Lower leg skin (tissue), 4 donors: ENCODE results near the gene HAUS7. TPM values are rescaled to one million over a fixed set of nuclear protein-coding genes. Genes with fewer than 3 reads are reported as not detected.

Experiments used
- DNase-seq, 2 donors: peaks; one replicate each; pipeline ENCODE4 v3.0.0-alpha.2; 2019; ENCODE audit warnings: low spot score in 2 of 2
- H3K4me3 ChIP-seq: fragments of 200-600 bp; sonication (generic); 2 replicates; pipeline ENCODE4 v1.5.1; 2017; ENCODE audit warnings: mild to moderate bottlenecking, low read depth; ENCODE audit not compliant: poor library complexity, severe bottlenecking
- POLR2A ChIP-seq, 2 donors: fragments of 450-650 bp; IDR thresholded peaks; one replicate each; pipeline ENCODE4 v1.6.1; 2016 to 2017; ENCODE audit warnings: antibody characterized with exemption in 2 of 2, mild to moderate bottlenecking in 1 of 2, moderate library complexity in 1 of 2
- WGBS, 2 donors: methylation state at CpG; one replicate each; pipeline ENCODE4 v1.1.5; 2018; 5-methylcytosine and 5-hydroxymethylcytosine counted together
- intact Hi-C: fragments of 100-400 bp; cut with DNase I; formaldehyde crosslinking; loops from one replicate; pipeline ENCODE4 v1.15.0; 2023; ENCODE audit warnings: low total_unique reads
- total RNA-seq, 4 donors: library from RNA; depleted of rRNA; stranded (reverse); fragments of >200 nt; gene quantifications; one replicate each; pipeline ENCODE4 v1.1.0, GENCODE V29; 2016
- TF ChIP-seq, protein P1 (sequence below), 3 donors: fragments of 450-650 bp; IDR thresholded peaks; one replicate each; pipeline ENCODE4 v1.5.1; 2016; ENCODE audit warnings: antibody characterized with exemption in 3 of 3, mild to moderate bottlenecking in 3 of 3, moderate library complexity in 2 of 3

The HAUS7 gene
- total RNA-seq, 4 donors from 2014 or later, result 2.7 to 24.2 (median 13.6) TPM

DNA sequence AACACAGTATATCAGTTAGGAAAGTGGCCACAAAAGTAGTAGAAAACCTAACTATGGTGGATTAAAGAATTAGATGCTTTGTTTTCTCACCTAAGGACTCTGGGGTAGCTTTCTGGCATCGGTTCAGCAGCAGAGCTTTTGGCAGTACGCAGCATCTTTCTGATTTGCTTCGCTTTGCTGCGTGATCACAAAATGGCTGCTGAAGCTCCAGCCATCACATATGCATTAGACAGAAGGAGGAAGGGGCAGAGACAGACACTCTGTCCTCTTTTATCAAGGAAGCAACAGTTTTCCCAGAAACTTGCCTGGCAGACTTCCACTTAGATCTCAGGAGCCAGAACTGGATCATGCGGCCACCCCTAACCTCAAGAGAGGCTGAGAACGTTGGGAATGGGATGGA, 39.6 kb downstream of the HAUS7 start:
- DNase-seq, result no peak
- intact Hi-C loops, result no loop called here
- 91 to 93% methylated on average over 6 of the region's 6 CpGs for WGBS, 2 donors
- no peak for TF ChIP-seq POLR2A (IDR thresholded peaks at IDR 0.05)
- TF ChIP-seq, protein P1, sequence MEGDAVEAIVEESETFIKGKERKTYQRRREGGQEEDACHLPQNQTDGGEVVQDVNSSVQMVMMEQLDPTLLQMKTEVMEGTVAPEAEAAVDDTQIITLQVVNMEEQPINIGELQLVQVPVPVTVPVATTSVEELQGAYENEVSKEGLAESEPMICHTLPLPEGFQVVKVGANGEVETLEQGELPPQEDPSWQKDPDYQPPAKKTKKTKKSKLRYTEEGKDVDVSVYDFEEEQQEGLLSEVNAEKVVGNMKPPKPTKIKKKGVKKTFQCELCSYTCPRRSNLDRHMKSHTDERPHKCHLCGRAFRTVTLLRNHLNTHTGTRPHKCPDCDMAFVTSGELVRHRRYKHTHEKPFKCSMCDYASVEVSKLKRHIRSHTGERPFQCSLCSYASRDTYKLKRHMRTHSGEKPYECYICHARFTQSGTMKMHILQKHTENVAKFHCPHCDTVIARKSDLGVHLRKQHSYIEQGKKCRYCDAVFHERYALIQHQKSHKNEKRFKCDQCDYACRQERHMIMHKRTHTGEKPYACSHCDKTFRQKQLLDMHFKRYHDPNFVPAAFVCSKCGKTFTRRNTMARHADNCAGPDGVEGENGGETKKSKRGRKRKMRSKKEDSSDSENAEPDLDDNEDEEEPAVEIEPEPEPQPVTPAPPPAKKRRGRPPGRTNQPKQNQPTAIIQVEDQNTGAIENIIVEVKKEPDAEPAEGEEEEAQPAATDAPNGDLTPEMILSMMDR (IDR thresholded peaks at IDR 0.05), result no peak
- H3K4me3 ChIP-seq, result no peak overlapping the region

DNA sequence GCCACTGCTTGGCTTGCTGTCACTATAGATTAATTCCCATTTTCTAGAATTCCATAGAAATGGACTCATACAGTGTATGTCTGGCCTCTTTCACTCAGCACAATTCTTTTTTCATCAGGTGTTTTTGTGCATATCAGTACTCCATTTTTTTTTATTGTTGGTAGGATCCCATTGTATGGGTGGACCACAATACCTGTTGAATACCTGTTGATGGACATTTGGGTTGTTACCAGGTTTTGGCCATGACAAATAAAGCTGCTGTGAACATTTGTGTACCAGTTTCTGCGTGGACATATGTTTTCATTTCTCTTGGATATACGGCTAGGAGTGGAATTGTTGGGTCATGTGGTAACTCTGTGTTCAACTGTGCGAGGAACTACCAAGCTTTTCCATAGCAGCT, 44.2 kb downstream of the HAUS7 start:
- H3K4me3 ChIP-seq, result no peak overlapping the region
- DNase-seq, result no peak
- TF ChIP-seq POLR2A (IDR thresholded peaks at IDR 0.05), result no peak
- TF ChIP-seq, protein P1 (IDR thresholded peaks at IDR 0.05), result no peak
- 81 to 85% methylated on average over 3 of the region's 3 CpGs for WGBS, 2 donors
- intact Hi-C loops, result no loop called here

DNA sequence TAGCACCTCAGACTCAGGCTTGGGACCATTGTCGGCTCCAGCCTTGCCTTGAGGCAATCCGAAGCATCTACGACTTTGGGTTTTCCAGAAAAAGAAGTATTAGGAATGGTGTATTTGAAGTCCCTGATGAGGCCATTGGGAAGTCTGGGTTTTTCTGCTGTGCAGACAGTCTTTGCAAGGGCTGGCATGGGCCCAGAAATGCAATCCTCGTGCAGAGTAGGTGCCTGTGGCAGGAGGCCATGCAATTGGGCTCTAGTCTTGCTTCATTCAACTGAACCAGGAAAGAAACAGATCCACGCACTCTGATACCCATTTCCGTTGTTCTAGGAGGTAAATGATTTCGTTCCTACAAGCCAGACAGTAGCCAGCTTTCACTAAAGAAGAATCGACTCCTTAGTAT, 46.7 kb downstream of the HAUS7 start:
- TF ChIP-seq POLR2A (IDR thresholded peaks at IDR 0.05), result no peak
- TF ChIP-seq, protein P1 (IDR thresholded peaks at IDR 0.05), result no peak
- DNase-seq, result no peak
- intact Hi-C loops, result no loop called here
- WGBS, 2 donors, result 76 to 79% methylated on average over 5 to 8 of the region's 8 CpGs
- no peak overlapping the region for H3K4me3 ChIP-seq

DNA sequence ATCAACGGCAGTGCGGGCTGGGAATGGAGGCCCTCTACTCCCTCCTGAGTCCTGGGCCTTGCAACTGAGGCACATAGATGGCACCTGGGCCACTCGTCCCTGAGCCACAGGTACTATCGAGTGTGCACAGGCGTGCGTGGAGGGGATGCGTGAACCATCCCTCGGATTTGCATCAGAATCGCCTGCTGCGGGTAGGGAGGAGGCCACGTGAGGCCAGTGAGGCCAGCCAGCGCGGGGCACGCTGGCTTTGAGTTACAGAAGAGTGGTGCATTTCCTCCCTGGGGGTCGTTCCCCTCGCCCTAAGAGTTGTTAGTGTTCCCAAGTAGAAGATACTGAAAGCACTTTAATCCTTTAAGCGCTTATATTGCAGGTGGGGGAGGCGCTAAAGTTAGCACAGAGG, 48.5 kb downstream of the HAUS7 start:
- no peak for DNase-seq
- 91 to 95% methylated on average over 4 to 18 of the region's 18 CpGs for WGBS, 2 donors
- H3K4me3 ChIP-seq, result no peak overlapping the region

DNA sequence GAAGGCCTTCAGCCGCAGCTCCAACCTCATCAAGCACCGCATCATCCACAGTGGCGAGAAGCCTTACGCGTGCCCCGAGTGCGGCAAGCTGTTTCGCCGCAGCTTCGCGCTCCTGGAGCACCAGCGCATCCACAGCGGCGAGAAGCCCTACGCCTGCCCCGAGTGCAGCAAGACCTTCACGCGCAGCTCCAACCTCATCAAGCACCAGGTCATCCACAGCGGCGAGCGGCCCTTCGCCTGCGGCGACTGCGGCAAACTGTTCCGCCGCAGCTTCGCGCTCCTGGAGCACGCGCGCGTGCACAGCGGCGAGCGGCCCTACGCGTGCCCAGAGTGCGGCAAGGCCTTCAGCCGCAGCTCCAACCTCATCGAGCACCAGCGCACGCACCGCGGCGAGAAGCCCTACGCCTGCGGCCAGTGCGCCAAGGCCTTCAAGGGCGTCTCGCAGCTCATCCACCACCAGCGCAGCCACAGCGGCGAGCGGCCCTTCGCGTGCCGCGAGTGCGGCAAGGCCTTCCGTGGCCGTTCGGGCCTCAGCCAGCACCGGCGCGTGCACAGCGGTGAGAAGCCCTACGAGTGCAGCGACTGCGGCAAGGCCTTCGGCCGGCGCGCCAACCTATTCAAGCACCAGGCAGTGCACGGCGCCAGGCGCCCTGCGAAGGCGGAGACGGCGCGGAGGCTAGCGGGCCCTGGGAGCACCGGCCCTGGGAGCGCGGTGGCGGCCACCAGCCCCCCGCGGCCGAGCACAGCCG, 49.4 kb downstream of the HAUS7 start:
- no peak for DNase-seq
- intact Hi-C loops, result no loop called here
- no peak overlapping the region for H3K4me3 ChIP-seq
- WGBS, 2 donors, result 88 to 98% methylated on average over 45 to 87 of the region's 91 CpGs
- no peak for TF ChIP-seq POLR2A (IDR thresholded peaks at IDR 0.05)
- TF ChIP-seq, protein P1 (IDR thresholded peaks at IDR 0.05), result no peak

More for the DNA sequence above, 48.5 kb downstream of the HAUS7 start:
- intact Hi-C loops, result no loop called here
- no peak for TF ChIP-seq POLR2A (IDR thresholded peaks at IDR 0.05)
- TF ChIP-seq, protein P1 (IDR thresholded peaks at IDR 0.05), result no peak

DNA sequence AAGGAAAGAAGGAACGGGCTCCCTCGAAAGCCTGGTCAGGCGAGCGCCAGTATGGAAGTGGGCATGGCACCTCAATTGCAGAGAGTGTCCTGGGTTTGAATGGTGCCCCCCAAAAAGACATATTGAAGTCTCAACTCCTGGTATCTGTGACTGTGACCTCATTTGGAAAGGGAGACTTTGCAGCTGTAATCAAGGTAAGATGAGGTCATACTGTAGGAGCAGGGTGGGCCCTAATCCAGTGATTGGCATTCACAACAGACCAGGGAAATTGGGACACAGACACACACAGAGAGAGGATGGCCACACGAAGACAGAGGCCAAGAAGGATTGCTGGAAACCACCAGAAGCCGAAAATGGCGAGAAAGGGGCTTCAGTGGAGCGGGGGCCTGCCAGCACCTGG, 52.7 kb downstream of the HAUS7 start:
- intact Hi-C loops, result no loop called here
- WGBS, 2 donors, result 86 to 94% methylated on average over 8 of the region's 8 CpGs
- TF ChIP-seq POLR2A (IDR thresholded peaks at IDR 0.05), result no peak
- TF ChIP-seq, protein P1 (IDR thresholded peaks at IDR 0.05), result no peak
- H3K4me3 ChIP-seq, result no peak overlapping the region
- DNase-seq, result no peak
